Activated naive CD4-positive, alpha-beta T cell treated with anti-CD3 and anti-CD28 coated beads, Interleukin-2, amount 50 U/mL, for 72 hours (primary cell): ENCODE measurements around the gene NCOA5. TPM values are rescaled to one million over a fixed set of nuclear protein-coding genes. Genes with fewer than 3 reads are reported as not detected.

Experiments used
- ATAC-seq, 2 donors: fragments of 150-1000 bp; cut with Tn5 transposase; 2 replicates each; pipeline ENCODE4 v1.10.0; 2021; ENCODE audit warnings: mild to moderate bottlenecking in 2 of 2, moderate library complexity in 2 of 2
- DNase-seq, 2 donors: peaks; one replicate each; pipeline ENCODE4 v3.0.0; 2021 to 2022; ENCODE audit warnings: low spot score in 2 of 2
- H3K27ac Mint-ChIP-seq, 2 donors: one replicate each; pipeline ENCODE4 v1.8.0; 2022; ENCODE audit warnings: mild to moderate bottlenecking in 2 of 2, mixed read lengths in 2 of 2
- H3K36me3 Mint-ChIP-seq, 2 donors: one replicate each; pipeline ENCODE4 v1.8.0; 2022; ENCODE audit warnings: mixed read lengths in 2 of 2
- H3K9me3 Mint-ChIP-seq, 2 donors: one replicate each; pipeline ENCODE4 v1.8.0; 2022; ENCODE audit warnings: mixed read lengths in 2 of 2
- total RNA-seq, 2 donors: library from RNA; stranded (reverse); gene quantifications; one replicate each; pipeline ENCODE4 v1.2.3, GENCODE V29; 2022

The NCOA5 gene
- total RNA-seq, 2 donors from 2014 or later, result 2.2 to 15.2 TPM

GRCh38 chr20:46043556-46043955, 46.2 kb downstream of the NCOA5 start:
- no peak overlapping the region for H3K27ac Mint-ChIP-seq
- peaks cover 0 to 7% of the 10 kb centered on the region in 2 donors for H3K9me3 Mint-ChIP-seq
- DNase-seq (no peak), ATAC-seq (no peak)
- H3K36me3 Mint-ChIP-seq, result no peaks in the 10 kb centered on the region

GRCh38 chr20:46040902-46041535, 48.7 kb downstream of the NCOA5 start:
- DNase-seq, result peak in 1 of 2 donors; percentile 70
- H3K36me3 Mint-ChIP-seq, result no peaks in the 10 kb centered on the region
- peaks cover 0 to 7% of the 10 kb centered on the region in 2 donors for H3K9me3 Mint-ChIP-seq
- no peak overlapping the region for H3K27ac Mint-ChIP-seq
- ATAC-seq, result peak in 1 of 2 donors; percentile 54

GRCh38 chr20:46037036-46037435, 52.7 kb downstream of the NCOA5 start:
- DNase-seq, result no peak
- ATAC-seq, result no peak
- H3K27ac Mint-ChIP-seq, result no peak overlapping the region
- peaks cover 0 to 7% of the 10 kb centered on the region in 2 donors for H3K9me3 Mint-ChIP-seq
- H3K36me3 Mint-ChIP-seq, result no peaks in the 10 kb centered on the region

GRCh38 chr20:46036370-46036769, 53.4 kb downstream of the NCOA5 start:
- Mint-ChIP-seq H3K9me3 (peaks cover 0 to 1% of the 10 kb centered on the region in 2 donors), H3K27ac (no peak overlapping the region)

GRCh38 chr20:46035713-46036112, 54.0 kb downstream of the NCOA5 start:
- H3K36me3 Mint-ChIP-seq, result no peaks in the 10 kb centered on the region
- no peak for DNase-seq
- no peaks in the 10 kb centered on the region for H3K9me3 Mint-ChIP-seq
- H3K27ac Mint-ChIP-seq, result no peak overlapping the region
- no peak for ATAC-seq

More at GRCh38 chr20:46036370-46036769, 53.4 kb downstream of the NCOA5 start:
- H3K36me3 Mint-ChIP-seq, result no peaks in the 10 kb centered on the region
- ATAC-seq, result no peak
- DNase-seq, result no peak

GRCh38 chr20:46035253-46035652, 54.5 kb downstream of the NCOA5 start:
- Mint-ChIP-seq H3K36me3 (no peaks in the 10 kb centered on the region), H3K27ac (no peak overlapping the region)
- no peak for ATAC-seq

GRCh38 chr20:46034039-46034438, 55.7 kb downstream of the NCOA5 start:
- no peaks in the 10 kb centered on the region for H3K9me3 Mint-ChIP-seq
- H3K27ac Mint-ChIP-seq, result no peak overlapping the region
- ATAC-seq (no peak), DNase-seq (no peak)
- no peaks in the 10 kb centered on the region for H3K36me3 Mint-ChIP-seq

More at GRCh38 chr20:46035253-46035652, 54.5 kb downstream of the NCOA5 start:
- DNase-seq, result no peak
- H3K9me3 Mint-ChIP-seq, result no peaks in the 10 kb centered on the region

GRCh38 chr20:46031701-46032254, 58.0 kb downstream of the NCOA5 start:
- DNase-seq (no peak), ATAC-seq (peak in 1 of 2 donors; percentile 30)
- H3K27ac Mint-ChIP-seq, result no peak overlapping the region
- no peaks in the 10 kb centered on the region for H3K36me3 Mint-ChIP-seq
- H3K9me3 Mint-ChIP-seq, result no peaks in the 10 kb centered on the region

GRCh38 chr20:46031014-46031569, 58.7 kb downstream of the NCOA5 start:
- no peak overlapping the region for H3K27ac Mint-ChIP-seq
- H3K9me3 Mint-ChIP-seq, result no peaks in the 10 kb centered on the region
- H3K36me3 Mint-ChIP-seq, result no peaks in the 10 kb centered on the region
- ATAC-seq (no peak), DNase-seq (no peak)

GRCh38 chr20:46030284-46031013, 59.3 kb downstream of the NCOA5 start:
- Mint-ChIP-seq H3K36me3 (no peaks in the 10 kb centered on the region), H3K27ac (no peak overlapping the region), H3K9me3 (no peaks in the 10 kb centered on the region)
- ATAC-seq, result no peak
- DNase-seq, result no peak

- H3K27ac Mint-ChIP-seq, result peak within 1 kb of the TSS in 1 of 2 donors; percentile 44
- H3K36me3 Mint-ChIP-seq, result no peaks in the 10 kb centered on the region
- H3K9me3 Mint-ChIP-seq, result no peaks in the 10 kb centered on the region
- DNase-seq (no peak), ATAC-seq (no peak)
Measured at GRCh38 chr20:46028772-46029371, 60.9 kb downstream of the NCOA5 start, which contains the start of gene SLC12A5. SLC12A5 (plus strand) TSS chr20:46029215; CDS start chr20:46029345, 130 bp downstream.

- no peak overlapping the region for H3K27ac Mint-ChIP-seq
- ATAC-seq, result no peak
- DNase-seq, result no peak
- no peaks in the 10 kb centered on the region for H3K36me3 Mint-ChIP-seq
- no peaks in the 10 kb centered on the region for H3K9me3 Mint-ChIP-seq
Measured at GRCh38 chr20:46028110-46028509, 61.7 kb downstream of the NCOA5 start.

- DNase-seq, result peak in 1 of 2 donors; percentile 40
- no peak overlapping the region for H3K27ac Mint-ChIP-seq
Measured at GRCh38 chr20:46027245-46027853, 62.4 kb downstream of the NCOA5 start.

GRCh38 chr20:46025376-46025783, 64.4 kb downstream of the NCOA5 start:
- no peak for ATAC-seq
- H3K9me3 Mint-ChIP-seq, result no peaks in the 10 kb centered on the region
- H3K36me3 Mint-ChIP-seq, result peaks cover 0 to 7% of the 10 kb centered on the region in 2 donors
- no peak overlapping the region for H3K27ac Mint-ChIP-seq
- no peak for DNase-seq

More at GRCh38 chr20:46027245-46027853, 62.4 kb downstream of the NCOA5 start:
- Mint-ChIP-seq H3K9me3 (no peaks in the 10 kb centered on the region), H3K36me3 (no peaks in the 10 kb centered on the region)
- ATAC-seq, result no peak

GRCh38 chr20:46023999-46024398, 65.8 kb downstream of the NCOA5 start:
- no peaks in the 10 kb centered on the region for H3K9me3 Mint-ChIP-seq
- peaks cover 0 to 7% of the 10 kb centered on the region in 2 donors for H3K36me3 Mint-ChIP-seq
- ATAC-seq, result peak in 1 of 2 donors; percentile 21
- no peak overlapping the region for H3K27ac Mint-ChIP-seq
- DNase-seq, result no peak

- H3K36me3 Mint-ChIP-seq, result peaks cover 0 to 7% of the 10 kb centered on the region in 2 donors
- DNase-seq (no peak), ATAC-seq (no peak)
- H3K27ac Mint-ChIP-seq, result no peak overlapping the region
- no peaks in the 10 kb centered on the region for H3K9me3 Mint-ChIP-seq
Measured at GRCh38 chr20:46023148-46023484, 66.6 kb downstream of the NCOA5 start.
